SK-N-SH (cell line): ENCODE measurements around the gene ZNF354C.

ENCODE experiments used
- CTCF ChIP-seq: fragments of 200-600 bp; sonication (generic); IDR thresholded peaks from 2 replicates; pipeline ENCODE4 v1.6.1; 2017; ENCODE audit warnings: antibody characterized with exemption, mild to moderate bottlenecking, moderate library complexity
- EP300 ChIP-seq, 2 experiments: IDR thresholded peaks; 2 replicates each; pipeline versions ENCODE4 v1.4.0 to v1.6.1; 2012; ENCODE audit warnings: borderline replicate concordance in 1 of 2, low read depth in 1 of 2, low read length in 1 of 2
- EZH2phosphoT487 ChIP-seq: fragments of 200-600 bp; sonication (generic); IDR thresholded peaks from 2 replicates; pipeline ENCODE4 v1.6.1; 2017; ENCODE audit warnings: low read depth, mixed run types, mild to moderate bottlenecking, antibody characterized with exemption, moderate library complexity, borderline replicate concordance
- POLR2AphosphoS5 ChIP-seq: IDR thresholded peaks from 2 replicates; pipeline ENCODE4 v1.6.1; 2012; ENCODE audit warnings: low read depth, low read length
- USF2 ChIP-seq: fragments of 150-350 bp; IDR thresholded peaks from 2 replicates; pipeline ENCODE4 v1.6.1; 2017; ENCODE audit warnings: antibody characterized with exemption, low read length, low read depth, borderline replicate concordance
- ZBTB33 ChIP-seq: IDR thresholded peaks from 2 replicates; pipeline ENCODE4 v1.4.0; 2012; ENCODE audit warnings: low read depth, borderline replicate concordance

GRCh38 chr5:179044765-179045164, 15.4 kb upstream of the ZNF354C start:
- TF ChIP-seq CTCF = no peak
- TF ChIP-seq ZBTB33 = no peak
- no peak for TF ChIP-seq USF2
- no peak for TF ChIP-seq POLR2AphosphoS5
- TF ChIP-seq EP300 (IDR thresholded peaks at IDR 0.05; ENCODE audit: borderline replicate concordance in 1 of 2, low read depth in 1 of 2, low read length in 1 of 2) = no peak
- no peak for TF ChIP-seq EZH2phosphoT487
